K562 treated with DMSO at 1 percent for 24 hours (cell line): ENCODE measurements around the gene ADGRV1. TPM values are rescaled to one million over a fixed set of nuclear protein-coding genes. Genes with fewer than 3 reads are reported as not detected.

ENCODE experiments used
- total RNA-seq: library from RNA; unstranded; fragments of 300-600 nt; gene quantifications from 2 replicates; pipeline ENCODE4 v1.2.3, GENCODE V29; 2022; ENCODE audit warnings: low read depth; ENCODE audit not compliant: insufficient read depth

The ADGRV1 gene, protein sequence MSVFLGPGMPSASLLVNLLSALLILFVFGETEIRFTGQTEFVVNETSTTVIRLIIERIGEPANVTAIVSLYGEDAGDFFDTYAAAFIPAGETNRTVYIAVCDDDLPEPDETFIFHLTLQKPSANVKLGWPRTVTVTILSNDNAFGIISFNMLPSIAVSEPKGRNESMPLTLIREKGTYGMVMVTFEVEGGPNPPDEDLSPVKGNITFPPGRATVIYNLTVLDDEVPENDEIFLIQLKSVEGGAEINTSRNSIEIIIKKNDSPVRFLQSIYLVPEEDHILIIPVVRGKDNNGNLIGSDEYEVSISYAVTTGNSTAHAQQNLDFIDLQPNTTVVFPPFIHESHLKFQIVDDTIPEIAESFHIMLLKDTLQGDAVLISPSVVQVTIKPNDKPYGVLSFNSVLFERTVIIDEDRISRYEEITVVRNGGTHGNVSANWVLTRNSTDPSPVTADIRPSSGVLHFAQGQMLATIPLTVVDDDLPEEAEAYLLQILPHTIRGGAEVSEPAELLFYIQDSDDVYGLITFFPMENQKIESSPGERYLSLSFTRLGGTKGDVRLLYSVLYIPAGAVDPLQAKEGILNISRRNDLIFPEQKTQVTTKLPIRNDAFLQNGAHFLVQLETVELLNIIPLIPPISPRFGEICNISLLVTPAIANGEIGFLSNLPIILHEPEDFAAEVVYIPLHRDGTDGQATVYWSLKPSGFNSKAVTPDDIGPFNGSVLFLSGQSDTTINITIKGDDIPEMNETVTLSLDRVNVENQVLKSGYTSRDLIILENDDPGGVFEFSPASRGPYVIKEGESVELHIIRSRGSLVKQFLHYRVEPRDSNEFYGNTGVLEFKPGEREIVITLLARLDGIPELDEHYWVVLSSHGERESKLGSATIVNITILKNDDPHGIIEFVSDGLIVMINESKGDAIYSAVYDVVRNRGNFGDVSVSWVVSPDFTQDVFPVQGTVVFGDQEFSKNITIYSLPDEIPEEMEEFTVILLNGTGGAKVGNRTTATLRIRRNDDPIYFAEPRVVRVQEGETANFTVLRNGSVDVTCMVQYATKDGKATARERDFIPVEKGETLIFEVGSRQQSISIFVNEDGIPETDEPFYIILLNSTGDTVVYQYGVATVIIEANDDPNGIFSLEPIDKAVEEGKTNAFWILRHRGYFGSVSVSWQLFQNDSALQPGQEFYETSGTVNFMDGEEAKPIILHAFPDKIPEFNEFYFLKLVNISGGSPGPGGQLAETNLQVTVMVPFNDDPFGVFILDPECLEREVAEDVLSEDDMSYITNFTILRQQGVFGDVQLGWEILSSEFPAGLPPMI (N-terminal part only)
- total RNA-seq = 10.0 and 11.4 TPM in 2 replicates

DNA sequence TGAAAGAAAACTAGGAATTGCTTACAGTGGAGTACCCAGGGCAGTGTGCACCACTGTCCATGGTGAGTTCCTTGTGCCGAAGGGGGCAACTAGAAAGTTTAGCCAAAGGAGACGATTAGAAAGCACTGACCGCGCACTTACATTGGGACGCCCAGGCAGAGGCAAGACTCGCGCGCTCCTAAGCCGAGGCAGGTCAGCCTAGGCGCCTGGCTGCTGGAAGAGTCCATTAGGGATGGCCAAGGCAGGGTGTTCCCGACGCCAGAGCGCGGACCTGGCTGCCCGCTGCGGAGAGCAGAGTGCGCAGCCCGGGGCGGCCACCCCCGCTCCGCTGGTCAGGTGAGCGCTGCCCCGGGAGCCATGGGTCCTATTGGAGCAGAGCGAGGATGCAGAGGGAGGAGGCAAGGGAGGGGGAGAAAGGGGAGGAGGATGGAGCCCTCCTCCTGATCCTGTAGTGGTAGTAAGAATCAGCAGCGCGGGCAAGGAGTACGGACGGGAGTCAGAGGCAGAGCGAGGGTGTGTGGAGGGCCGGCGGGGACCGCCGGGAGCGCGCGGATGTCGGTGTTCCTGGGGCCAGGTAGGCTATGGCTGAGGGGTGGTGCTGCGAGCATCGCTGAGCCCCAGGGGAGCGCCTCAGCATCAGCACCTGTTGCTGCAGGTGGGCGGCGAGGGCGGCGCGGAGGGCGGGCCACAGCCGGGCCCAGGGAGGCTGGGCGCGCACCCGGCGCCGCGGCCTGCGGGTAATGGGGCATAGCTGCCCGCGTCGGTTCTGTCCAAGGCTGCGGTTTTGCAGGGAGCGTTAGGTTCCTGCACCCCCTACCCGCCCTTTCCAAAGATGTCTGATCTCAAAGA, at the start of gene ADGRV1:
ADGRV1 (plus strand) TSS at position 454 of the 849 bp plus-strand sequence; CDS start at position 553, 99 bp downstream.

DNA sequence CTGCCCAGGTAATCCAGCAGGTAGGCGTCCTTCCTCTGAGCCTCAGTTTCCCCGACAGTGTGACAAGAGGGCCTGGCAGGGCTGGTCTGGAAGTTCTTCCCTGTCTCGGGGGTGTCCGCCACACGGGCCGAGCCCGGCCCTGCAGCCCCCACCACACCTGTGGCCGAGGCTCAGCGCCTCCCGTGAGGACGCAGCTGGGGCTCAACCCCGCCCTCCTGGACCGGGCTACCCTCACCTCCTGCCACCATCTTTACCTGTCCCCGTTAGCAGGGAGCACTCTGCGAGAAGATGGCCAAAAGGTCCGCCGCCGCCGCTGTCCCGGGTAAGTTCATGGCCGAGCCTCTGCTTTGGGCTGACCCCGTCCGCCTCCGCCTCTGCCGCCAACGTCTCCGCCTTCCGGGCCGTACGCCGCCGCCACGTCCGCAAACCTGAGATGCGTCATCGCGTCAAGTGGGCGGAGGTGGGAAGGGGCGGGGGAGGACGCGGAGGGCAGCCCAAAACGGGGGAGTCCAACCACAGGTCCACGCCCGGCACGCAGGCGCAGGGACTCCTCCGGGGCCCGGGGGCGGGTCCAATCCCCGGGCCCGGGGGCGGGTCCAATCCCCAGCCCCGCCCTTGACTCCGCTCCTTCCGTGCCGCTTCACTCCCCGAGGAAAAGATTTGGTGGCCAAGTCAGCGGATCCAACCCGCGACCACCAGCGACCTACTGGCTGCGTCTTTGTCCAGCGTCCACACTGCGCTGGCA, 29.2 kb upstream of the ADGRV1 start, which contains the start of gene LYSMD3:
LYSMD3 (minus strand) TSS at position 391 of the 745 bp plus-strand sequence. CDS start 4,295 bp downstream, outside the sequence.

Other genes with a start within 250 kb of the ADGRV1 start
- 19.0 and 22.9 TPM in 2 replicates for gene CETN3, start 149.0 kb upstream of the ADGRV1 start, total RNA-seq
- gene MBLAC2, start 84.0 kb upstream of the ADGRV1 start, total RNA-seq = 6.8 and 9.2 TPM in 2 replicates
- gene POLR3G, start 83.9 kb upstream of the ADGRV1 start, total RNA-seq = 4.6 and 6.4 TPM in 2 replicates
- 19.9 and 20.2 TPM in 2 replicates for gene LYSMD3, start 29.2 kb upstream of the ADGRV1 start, total RNA-seq